RCC 7860 (cell line): Measurements from ENCODE around the gene ACOT7.
"Not testable (repeated sequence)": the region's sequence is repeated elsewhere in the genome, so short reads cannot be mapped to it uniquely, and the experiment has no call there.

Source experiments
- DNase-seq: peaks from one replicate; pipeline ENCODE4 v3.0.0-alpha.2; 2015; ENCODE audit warnings: low spot score
- FAIRE-seq: peaks from 2 replicates; lab custom pipeline; 2012; peaks lifted over from hg19 to GRCh38; lab: Jason Lieb, UNC

The ACOT7 gene

DNA sequence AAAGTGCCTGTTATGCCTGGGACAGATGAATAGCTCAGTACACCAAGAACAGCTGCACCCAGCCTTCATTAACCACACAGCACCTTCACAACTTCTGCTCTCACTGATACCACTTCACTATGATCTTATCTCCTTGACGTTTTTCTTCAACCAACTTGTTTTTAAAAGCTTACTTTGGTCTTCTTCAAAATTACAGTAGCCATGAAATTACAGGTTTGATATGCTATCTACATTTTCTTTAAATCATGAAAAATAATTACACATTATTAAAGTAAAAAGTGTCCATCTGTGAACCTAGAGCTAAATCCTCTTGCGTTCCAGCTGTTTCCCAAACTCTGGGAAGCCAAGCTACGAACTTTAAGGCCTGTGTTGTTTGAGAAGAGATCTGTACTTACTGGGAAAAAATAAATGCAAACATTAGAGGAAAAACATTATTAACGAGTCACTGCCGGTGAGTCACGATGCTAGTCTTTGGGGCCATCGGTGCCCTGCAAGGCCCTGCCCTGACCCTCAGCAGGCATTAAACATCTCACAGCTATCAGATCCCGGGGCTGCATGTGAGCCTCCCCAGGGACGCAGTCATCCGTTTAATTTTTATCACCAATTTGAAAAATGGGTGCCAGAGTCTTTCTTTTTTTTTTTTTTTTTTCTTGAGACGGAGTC, 76.3 kb downstream of the ACOT7 start:
- no peak for FAIRE-seq
- no peak for DNase-seq

- no peak for DNase-seq
- no peak for FAIRE-seq
Measured at GRCh38 chr1:6316240-6317097, 77.1 kb downstream of the ACOT7 start.

DNA sequence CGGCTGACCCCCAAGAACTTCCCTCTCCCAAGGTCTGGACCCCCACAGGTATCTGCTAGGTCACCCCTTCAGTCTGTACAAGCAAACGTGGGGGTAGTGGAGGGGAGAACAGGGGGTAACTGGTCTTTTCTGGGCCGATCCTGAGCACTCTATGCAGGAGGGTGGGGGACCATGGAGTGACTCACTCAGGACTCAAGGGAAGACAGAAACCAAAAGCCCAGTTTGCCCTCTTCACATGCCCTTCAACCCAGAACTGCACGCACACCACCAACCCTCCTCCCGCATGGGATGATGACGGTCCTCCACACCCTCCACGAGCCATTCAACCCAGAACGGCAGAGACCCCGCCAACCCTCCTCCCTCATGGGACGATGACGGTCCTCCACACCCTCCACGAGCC, 79.1 kb downstream of the ACOT7 start:
- FAIRE-seq = no peak

GRCh38 chr1:6313393-6314200, 80.0 kb downstream of the ACOT7 start:
- no peak for DNase-seq
- FAIRE-seq = no peak

More for the DNA sequence above, 79.1 kb downstream of the ACOT7 start:
- no peak for DNase-seq

DNA sequence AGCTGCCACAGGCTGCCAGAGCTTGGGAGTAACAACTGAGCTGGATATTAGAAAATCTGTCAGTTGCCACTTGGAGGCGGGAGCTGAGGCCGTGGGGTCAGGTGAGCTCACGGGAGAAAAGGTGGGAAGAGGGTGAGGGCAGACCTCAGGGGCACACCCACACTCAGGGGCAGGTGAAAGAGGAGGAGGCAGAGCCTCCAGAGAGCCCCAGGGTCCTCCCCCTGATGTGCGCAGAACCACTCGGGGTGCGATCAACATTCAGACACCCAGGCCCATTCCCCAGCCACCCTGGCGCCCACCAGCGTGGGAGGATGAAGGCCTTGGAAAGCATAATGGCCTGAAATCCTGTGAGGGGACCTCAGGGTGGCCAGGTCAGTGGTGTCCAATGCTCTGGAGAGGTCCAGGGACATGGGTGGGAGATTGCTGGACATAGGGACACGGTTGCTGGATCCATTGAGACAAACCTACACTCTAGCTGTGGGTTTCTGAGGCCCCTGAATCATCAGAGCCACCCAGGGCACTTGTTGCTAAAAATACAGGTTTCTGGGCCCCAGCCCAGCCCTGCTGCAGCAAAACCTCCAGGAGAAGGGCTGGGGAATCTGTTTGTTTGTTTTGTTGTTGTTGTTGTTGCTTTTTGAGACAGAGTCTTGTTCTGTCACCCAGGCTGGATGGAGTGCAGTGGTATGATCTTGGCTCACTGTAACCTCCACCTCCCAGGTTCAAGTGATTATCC, 83.3 kb downstream of the ACOT7 start:
- no peak for DNase-seq
- no peak for FAIRE-seq

GRCh38 chr1:6309564-6309963, 84.0 kb downstream of the ACOT7 start:
- FAIRE-seq = no peak

DNA sequence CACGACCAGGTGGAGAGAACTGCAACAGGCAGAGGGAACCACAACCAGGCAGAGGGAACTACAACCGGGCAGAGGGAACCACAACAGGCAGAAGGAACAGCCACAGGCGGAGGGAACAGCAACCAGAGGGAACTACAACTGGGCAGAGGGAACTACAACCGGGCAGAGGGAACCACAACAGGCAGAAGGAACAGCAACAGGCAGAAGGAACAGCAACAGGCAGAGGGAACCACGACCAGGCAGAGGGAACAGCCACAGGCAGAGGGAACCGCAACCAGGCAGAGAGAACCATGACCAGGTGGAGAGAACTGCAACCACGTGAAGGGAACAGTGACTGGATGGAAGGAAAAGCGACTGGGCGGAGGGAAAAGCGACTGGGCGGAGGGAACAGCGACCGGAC, 85.1 kb downstream of the ACOT7 start:
- FAIRE-seq (no peak), DNase-seq (no peak)

More at GRCh38 chr1:6309564-6309963, 84.0 kb downstream of the ACOT7 start:
- DNase-seq = no peak

GRCh38 chr1:6307682-6308081, 85.9 kb downstream of the ACOT7 start:
- FAIRE-seq, DNase-seq: not testable (repeated sequence)

DNA sequence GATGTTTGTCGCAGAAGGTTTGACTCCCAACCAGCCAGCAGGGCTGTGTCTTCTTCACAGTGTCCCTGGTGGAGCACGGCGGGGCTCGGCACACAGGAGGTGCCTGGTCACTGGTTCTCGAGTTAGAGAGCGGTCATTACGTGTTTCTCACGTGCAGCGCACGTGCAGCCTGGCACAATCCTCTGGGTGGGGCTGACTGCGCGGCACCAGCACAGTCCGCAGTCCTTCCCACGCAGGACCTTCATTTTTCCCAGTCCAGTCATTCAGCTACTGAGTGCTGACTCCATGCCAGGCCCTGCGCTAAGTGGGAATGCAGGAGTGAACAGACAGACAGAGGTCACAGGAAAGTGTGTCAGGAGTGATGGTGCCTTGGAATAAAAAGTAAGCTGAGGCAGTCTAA, 86.5 kb downstream of the ACOT7 start:
- no peak for DNase-seq
- FAIRE-seq = no peak

DNA sequence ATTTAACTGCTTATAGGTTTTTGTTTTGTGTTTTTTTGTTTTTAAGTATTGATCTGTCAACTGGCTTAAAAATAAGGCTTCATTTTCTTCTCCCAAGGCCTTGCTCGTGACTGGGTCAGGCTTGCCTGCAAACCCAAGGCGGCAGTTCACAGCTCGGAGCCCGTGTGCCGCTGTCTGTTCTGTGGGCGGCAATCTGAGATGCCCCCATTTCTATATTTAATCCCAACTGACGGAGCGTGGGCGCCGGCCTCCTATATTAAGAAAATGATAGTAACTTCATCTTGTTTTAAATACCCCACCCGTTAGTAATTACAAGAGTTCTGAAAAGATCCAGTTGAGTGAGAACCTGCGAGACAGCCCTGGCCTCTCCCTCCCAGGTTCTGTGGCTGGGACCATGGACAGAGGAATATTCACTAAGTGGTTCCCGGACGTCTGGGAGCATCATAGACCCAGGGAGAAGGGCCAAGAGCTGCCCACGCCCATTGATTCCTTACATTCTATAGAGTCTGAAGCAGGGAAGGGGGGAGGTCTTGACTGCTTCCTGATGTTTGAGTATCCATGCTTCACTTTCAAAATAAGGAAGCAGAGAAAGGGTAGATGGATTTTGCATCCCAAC, 90.1 kb downstream of the ACOT7 start:
- DNase-seq = no peak
- no peak for FAIRE-seq

DNA sequence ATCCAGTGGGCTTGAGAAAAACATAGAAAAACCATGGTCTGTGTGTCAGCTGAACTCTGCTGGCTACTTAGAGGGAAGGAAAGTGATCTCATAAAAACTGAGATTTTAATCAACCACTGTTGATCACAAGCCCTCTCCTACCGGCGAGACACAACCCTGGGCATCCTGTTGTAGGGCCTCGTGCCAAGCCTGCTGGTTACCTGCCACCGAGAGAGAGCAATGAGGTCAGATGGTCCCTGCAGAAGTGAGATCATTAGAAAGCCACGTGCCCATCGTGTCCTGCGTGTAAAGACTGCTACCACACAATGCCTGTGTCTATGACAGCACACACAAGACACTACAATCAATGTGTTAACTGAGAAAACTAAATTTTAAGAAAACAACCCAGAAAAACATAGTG, 91.0 kb downstream of the ACOT7 start:
- no peak for FAIRE-seq
- no peak for DNase-seq

DNA sequence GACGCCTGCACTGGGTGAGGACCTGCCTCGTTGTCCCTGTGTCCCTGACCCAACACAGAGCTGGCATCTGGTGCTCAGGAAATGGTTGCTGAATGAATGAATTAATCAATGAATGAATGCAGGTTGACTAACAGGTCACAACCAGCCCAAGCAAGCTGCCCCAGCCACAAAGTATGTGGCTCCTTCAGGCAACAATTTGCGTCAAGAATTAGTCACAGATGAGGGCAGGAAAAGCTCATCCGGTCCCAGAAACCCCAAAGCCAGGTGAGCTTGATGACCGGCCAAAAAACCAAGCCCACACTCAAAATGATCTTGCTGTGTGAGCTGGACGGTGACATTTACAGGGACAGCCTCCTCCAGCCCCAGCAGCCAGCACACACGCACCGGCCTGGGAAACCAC, 92.0 kb downstream of the ACOT7 start:
- DNase-seq (no peak), FAIRE-seq (no peak)

DNA sequence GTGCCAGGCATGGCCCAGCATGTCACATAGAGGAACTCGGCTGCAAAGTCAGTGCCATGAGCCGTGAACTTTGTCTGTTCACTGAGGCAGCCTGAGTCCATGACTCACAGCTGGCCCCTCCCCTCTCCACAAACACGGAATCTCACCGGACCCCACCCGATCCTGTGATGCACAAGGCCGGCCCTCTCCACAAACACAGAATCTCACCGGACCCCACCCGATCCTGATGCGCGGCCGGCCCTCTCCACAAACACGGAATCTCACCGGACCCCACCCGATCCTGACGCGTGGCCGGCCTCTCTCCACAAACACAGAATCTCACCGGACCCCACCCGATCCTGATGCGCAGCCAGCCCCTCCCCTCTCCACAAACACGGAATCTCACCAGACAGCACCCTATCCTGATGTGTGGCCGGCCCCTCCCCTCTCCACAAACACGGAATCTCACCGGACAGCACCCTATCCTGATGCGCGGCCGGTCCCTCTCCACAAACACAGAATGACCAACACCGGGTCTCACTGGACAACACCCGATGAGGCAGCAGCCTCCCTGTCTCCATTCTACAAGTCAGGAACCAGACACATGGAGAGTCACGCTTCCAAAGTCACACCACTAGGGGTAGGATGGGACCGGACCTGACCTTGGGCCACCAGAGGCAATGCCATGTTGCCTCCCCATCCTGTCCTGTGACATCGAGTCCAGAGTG, 93.1 kb downstream of the ACOT7 start:
- FAIRE-seq (no peak), DNase-seq (no peak)

GRCh38 chr1:6299557-6300165, 93.9 kb downstream of the ACOT7 start:
- FAIRE-seq = no peak
- DNase-seq = no peak

- FAIRE-seq (no peak), DNase-seq (no peak)
Measured at GRCh38 chr1:6298940-6299465, 94.6 kb downstream of the ACOT7 start.

DNA sequence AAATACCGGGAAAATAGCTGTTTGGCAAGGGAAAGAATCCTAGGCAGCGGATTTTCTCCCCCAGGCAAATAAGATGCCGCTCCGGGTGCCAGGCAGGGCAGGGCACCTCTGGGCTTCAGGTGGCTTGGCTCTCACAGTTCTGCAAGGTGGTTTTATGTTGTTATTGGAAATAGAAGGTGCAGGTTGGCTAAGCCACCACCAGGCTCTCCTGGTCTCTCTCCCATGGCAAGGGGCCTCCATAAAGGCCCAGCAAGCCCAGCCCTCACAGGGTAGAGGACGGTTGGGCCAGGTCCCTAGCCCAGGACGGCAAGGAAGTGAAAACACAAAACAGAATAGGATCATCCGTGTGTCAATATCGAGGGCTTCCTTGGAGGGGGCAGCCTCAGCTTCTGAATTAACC, 95.0 kb downstream of the ACOT7 start:
- DNase-seq = no peak
- FAIRE-seq = no peak

GRCh38 chr1:6295910-6296309, 97.7 kb downstream of the ACOT7 start:
- DNase-seq (no peak), FAIRE-seq (no peak)

- no peak for DNase-seq
- FAIRE-seq = no peak
Measured at GRCh38 chr1:6294890-6295556, 98.5 kb downstream of the ACOT7 start.
